H1 (cell line): ENCODE data around the gene RNASE11. TPM values are rescaled to one million over a fixed set of nuclear protein-coding genes. Genes with fewer than 3 reads are reported as not detected.

Experiments used
- CTCF ChIA-PET: fragments of 300-600 bp; sonication (Branson Sonifier 250); formaldehyde crosslinking; loops from one replicate; lab custom pipeline; 2021; ENCODE audit not compliant: partially characterized antibody; lab: Charles Lee
- POLR2A ChIA-PET: fragments of 300-600 bp; sonication (Branson Sonifier 250); formaldehyde crosslinking; loops from one replicate; lab custom pipeline; 2021; ENCODE audit warnings: inconsistent platforms; ENCODE audit not compliant: partially characterized antibody; lab: Charles Lee
- DNase-seq, 2 experiments: peaks; one replicate each; pipeline versions ENCODE4 v3.0.0 to v3.0.0-alpha.2; 2010 to 2022; ENCODE audit warnings: low spot score in 2 of 2, low read depth in 1 of 2, mixed read lengths in 1 of 2
- FAIRE-seq: peaks from 2 replicates; lab custom pipeline; 2011; peaks lifted over from hg19 to GRCh38; lab: Jason Lieb, UNC
- H2AFZ ChIP-seq: 2 replicates; pipeline ENCODE4 v1.8.1; 2012; ENCODE audit warnings: low read length, inconsistent platforms
- H2AK5ac ChIP-seq: 2 replicates; pipeline ENCODE4 v1.6.1; 2013; ENCODE audit warnings: low read depth, low read length
- H2BK120ac ChIP-seq: replicated peaks from 2 replicates; pipeline ENCODE3; 2013; ENCODE audit warnings: low read depth, low read length, inconsistent platforms
- H2BK12ac ChIP-seq: 2 replicates; pipeline ENCODE4 v1.6.1; 2013; ENCODE audit warnings: low read depth, low read length
- H2BK15ac ChIP-seq: 2 replicates; pipeline ENCODE4 v1.6.1; 2013; ENCODE audit warnings: low read length
- H2BK20ac ChIP-seq: 2 replicates; pipeline ENCODE4 v1.6.1; 2013; ENCODE audit warnings: low read length
- H2BK5ac ChIP-seq: 2 replicates; pipeline ENCODE4 v1.6.1; 2013; ENCODE audit warnings: low read depth, low read length
- H3K14ac ChIP-seq: 2 replicates; pipeline ENCODE4 v1.6.1; 2013; ENCODE audit warnings: inconsistent platforms; ENCODE audit not compliant: insufficient read length
- H3K18ac ChIP-seq: 2 replicates; pipeline ENCODE4 v1.6.1; 2013; ENCODE audit warnings: low read length; ENCODE audit errors: extremely low read depth
- H3K23ac ChIP-seq: 2 replicates; pipeline ENCODE4 v1.6.1; 2013; ENCODE audit warnings: inconsistent platforms; ENCODE audit not compliant: insufficient read length
- H3K23me2 ChIP-seq: 2 replicates; pipeline ENCODE4 v1.6.1; 2013; ENCODE audit warnings: low read depth, low read length
- H3K27ac ChIP-seq: 2 replicates; pipeline ENCODE4 v1.6.1; 2011; ENCODE audit warnings: low read depth, low read length, inconsistent platforms
- H3K27me3 ChIP-seq, 4 experiments: replicated peaks in 1 of 4; 1 replicate in 1 of 4; 2 replicates in 3 of 4; pipeline versions ENCODE4 v1.6.1 to v1.8.1; 2011 to 2013; ENCODE audit warnings: low read length in 3 of 4, mild to moderate bottlenecking in 3 of 4, inconsistent platforms in 2 of 4, mixed read lengths in 2 of 4, moderate library complexity in 1 of 4; ENCODE audit not compliant: control insufficient read depth in 3 of 4, insufficient read depth in 3 of 4; ENCODE audit errors: extremely low read depth in 1 of 4
- H3K36me3 ChIP-seq, 4 experiments: 2 replicates each; pipeline versions ENCODE4 v1.6.1 to v1.8.1; 2011 to 2013; ENCODE audit warnings: mild to moderate bottlenecking in 4 of 4, low read length in 3 of 4, moderate library complexity in 2 of 4, control low read depth in 1 of 4, inconsistent platforms in 1 of 4; ENCODE audit not compliant: insufficient read depth in 4 of 4, control insufficient read depth in 2 of 4
- H3K4ac ChIP-seq: replicated peaks from 2 replicates; pipeline ENCODE3; 2013; ENCODE audit warnings: low read length, low read depth, mixed read lengths, inconsistent platforms; ENCODE audit not compliant: insufficient read length
- H3K4me1 ChIP-seq, 4 experiments: replicated peaks in 1 of 4; 1 replicate in 1 of 4; 2 replicates in 3 of 4; pipeline versions ENCODE4 v1.6.1 to v1.8.1; 2011 to 2013; ENCODE audit warnings: low read length in 3 of 4, inconsistent platforms in 2 of 4, mixed read lengths in 1 of 4; ENCODE audit not compliant: insufficient read depth in 4 of 4, control insufficient read depth in 3 of 4
- H3K4me2 ChIP-seq, 2 experiments: 2 replicates each; pipeline versions ENCODE4 v1.6.1 to v1.8.1; 2011 to 2013; ENCODE audit warnings: low read depth in 2 of 2, low read length in 2 of 2, control low read depth in 1 of 2, inconsistent platforms in 1 of 2, mild to moderate bottlenecking in 1 of 2; ENCODE audit not compliant: insufficient read depth in 1 of 2
- H3K4me3 ChIP-seq, 4 experiments: fragments of 200-600, 300-600 bp in 1 of 4; sonication (generic), shearing (Covaris generic), sonication (Bioruptor Twin) in 1 of 4; 2 replicates each; pipeline versions ENCODE4 v1.5.1 to v1.8.1; 2011 to 2016; ENCODE audit warnings: low read length in 4 of 4, low read depth in 3 of 4, control low read depth in 2 of 4, inconsistent platforms in 2 of 4, mild to moderate bottlenecking in 2 of 4, mixed read lengths in 1 of 4, moderate library complexity in 1 of 4; ENCODE audit not compliant: insufficient read depth in 2 of 4; ENCODE audit errors: extremely low read depth in 1 of 4
- H3K56ac ChIP-seq: replicated peaks from 2 replicates; pipeline ENCODE3; 2013; ENCODE audit warnings: low read depth, mild to moderate bottlenecking, mixed read lengths, low read length, inconsistent platforms; ENCODE audit not compliant: insufficient read length
- H3K79me1 ChIP-seq: 2 replicates; pipeline ENCODE4 v1.6.1; 2013; ENCODE audit warnings: low read depth, low read length, control low read depth
- H3K79me2 ChIP-seq, 2 experiments: 2 replicates each; pipeline versions ENCODE4 v1.6.1 to v1.8.1; 2012 to 2013; ENCODE audit warnings: low read length in 2 of 2, mild to moderate bottlenecking in 2 of 2, inconsistent platforms in 1 of 2; ENCODE audit not compliant: insufficient read depth in 2 of 2, control insufficient read depth in 1 of 2
- H3K9ac ChIP-seq, 4 experiments: replicated peaks in 1 of 4; 1 replicate in 1 of 4; 2 replicates in 3 of 4; pipeline versions ENCODE4 v1.6.1 to v1.8.1; 2011 to 2013; ENCODE audit warnings: low read depth in 3 of 4, low read length in 3 of 4, control low read depth in 2 of 4, mild to moderate bottlenecking in 2 of 4, moderate library complexity in 2 of 4, inconsistent platforms in 1 of 4; ENCODE audit errors: extremely low read depth in 1 of 4
- H3K9me3 ChIP-seq, 2 experiments: 2 replicates each; pipeline versions ENCODE4 v1.6.1 to v1.8.1; 2012 to 2013; ENCODE audit warnings: mild to moderate bottlenecking in 2 of 2, moderate library complexity in 2 of 2, control low read depth in 1 of 2, inconsistent platforms in 1 of 2, low read depth in 1 of 2, low read length in 1 of 2, mixed read lengths in 1 of 2; ENCODE audit not compliant: insufficient read depth in 2 of 2
- H4K20me1 ChIP-seq, 2 experiments: replicated peaks in 1 of 2; 2 replicates each; pipeline versions ENCODE3 to v1.8.1; 2011 to 2013; ENCODE audit warnings: inconsistent platforms in 2 of 2, low read length in 2 of 2, mild to moderate bottlenecking in 1 of 2; ENCODE audit not compliant: insufficient read depth in 2 of 2, control insufficient read depth in 1 of 2
- H4K5ac ChIP-seq: 2 replicates; pipeline ENCODE4 v1.6.1; 2013; ENCODE audit warnings: low read length, low read depth, mixed read lengths, inconsistent platforms; ENCODE audit not compliant: insufficient read length
- H4K8ac ChIP-seq: 2 replicates; pipeline ENCODE4 v1.8.0; 2013; ENCODE audit warnings: mild to moderate bottlenecking, moderate library complexity, low read length, inconsistent platforms; ENCODE audit not compliant: insufficient read depth; ENCODE audit errors: extremely low read depth
- H4K91ac ChIP-seq: replicated peaks from 2 replicates; pipeline ENCODE3; 2013; ENCODE audit warnings: low read length, mixed read lengths, inconsistent platforms; ENCODE audit not compliant: insufficient read length
- BCL11A ChIP-seq, 2 experiments: IDR thresholded peaks; one replicate each; pipeline ENCODE4 v1.6.1; 2011; ENCODE audit warnings: low read depth in 2 of 2, low read length in 2 of 2, mild to moderate bottlenecking in 2 of 2
- CBX5 ChIP-seq: fragments of 300-800, 300-1000 bp; sonication (generic); IDR thresholded peaks from 2 replicates; pipeline ENCODE4 v1.7.1; 2016; ENCODE audit warnings: antibody characterized with exemption, low read length, low read depth
- GABPA ChIP-seq: IDR thresholded peaks from 2 replicates; pipeline ENCODE4 v1.6.1; 2011; ENCODE audit warnings: mild to moderate bottlenecking, low read length, moderate library complexity, borderline replicate concordance; ENCODE audit not compliant: insufficient read depth
- PHF8 ChIP-seq: fragments of 200-600 bp; sonication (generic); conservative IDR thresholded peaks from 2 replicates; pipeline ENCODE4 v1.7.1; 2012; ENCODE audit warnings: low read depth, mild to moderate bottlenecking, inconsistent platforms, low read length, moderate library complexity
- POLR2A ChIP-seq, 2 experiments: IDR thresholded peaks; 1 replicate in 1 of 2; 2 replicates in 1 of 2; pipeline ENCODE4 v1.6.1; 2011; ENCODE audit warnings: low read depth in 2 of 2, low read length in 2 of 2, mild to moderate bottlenecking in 2 of 2; ENCODE audit errors: control extremely low read depth in 1 of 2
- POLR2AphosphoS5 ChIP-seq: IDR thresholded peaks from 2 replicates; pipeline ENCODE4 v1.6.1; 2011; ENCODE audit warnings: low read depth, low read length
- RAD21 ChIP-seq, 2 experiments: IDR thresholded peaks in 1 of 2; conservative IDR thresholded peaks in 1 of 2; 2 replicates each; pipeline ENCODE4 v1.6.1; 2011; ENCODE audit warnings: low read depth in 2 of 2, low read length in 2 of 2, improper control_type of control experiment in 1 of 2, inconsistent platforms in 1 of 2, mild to moderate bottlenecking in 1 of 2, moderate library complexity in 1 of 2
- SP4 ChIP-seq: IDR thresholded peaks from 2 replicates; pipeline ENCODE4 v1.6.1; 2012; ENCODE audit warnings: low read length, inconsistent platforms
- SUZ12 ChIP-seq: fragments of 200-600 bp; sonication (generic); IDR thresholded peaks from 2 replicates; pipeline ENCODE4 v1.6.1; 2012; ENCODE audit warnings: mild to moderate bottlenecking, inconsistent platforms, low read length, moderate library complexity, mixed read lengths
- TAF7 ChIP-seq: optimal IDR thresholded peaks from 2 replicates; pipeline ENCODE3; 2011; ENCODE audit warnings: low read depth, mild to moderate bottlenecking, inconsistent platforms, low read length, moderate library complexity, borderline replicate concordance
- TBP ChIP-seq: IDR thresholded peaks from 2 replicates; pipeline ENCODE4 v1.6.1; 2011; ENCODE audit warnings: low read depth, low read length, improper control_type of control experiment
- WGBS, 2 experiments: shearing (Covaris generic) in 1 of 2; methylation state at CpG; one replicate each; pipeline versions ENCODE4 v1.1.6 to v1.1.7; 2013 to 2015; ENCODE audit warnings: low lambda C conversion rate in 2 of 2, mixed read lengths in 2 of 2, inconsistent platforms in 1 of 2, low coverage in 1 of 2, missing lambda C conversion rate in 1 of 2; ENCODE audit not compliant: insufficient replicate concordance in 2 of 2, insufficient coverage in 1 of 2, insufficient read length in 1 of 2; ENCODE audit errors: extremely low coverage in 1 of 2, missing lambda C conversion rate in 1 of 2; 5-methylcytosine and 5-hydroxymethylcytosine counted together
- polyA plus RNA-seq, 7 experiments: library from polyadenylated mRNA; depleted of rRNA in 3 of 7; stranded (reverse) in 5 of 7; unstranded in 2 of 7; fragments of >200 nt in 5 of 7; fragments of 200-250 nt in 2 of 7; gene quantifications; 1 replicate in 5 of 7; 2 replicates in 1 of 7; 4 replicates in 1 of 7; pipeline versions ENCODE4 v1.2.1 to v1.2.3, GENCODE V29; 2011 to 2013; ENCODE audit warnings: missing spikeins in 2 of 7, mixed read lengths in 2 of 7
- total RNA-seq: library from RNA; stranded (reverse); fragmentation: NEBNext Ultra II Directional; extraction: Animal tissue kit (Norgen Biotek cat#: 25700); gene quantifications from 2 replicates; pipeline ENCODE4 v1.2.1, GENCODE V29; 2021

Gene RNASE11
- total and polyA plus RNA-seq, 2 of the 8 experiments (the other 6 are each of a cell fraction or from before 2014, with no cell fraction given) = not detected

DNA sequence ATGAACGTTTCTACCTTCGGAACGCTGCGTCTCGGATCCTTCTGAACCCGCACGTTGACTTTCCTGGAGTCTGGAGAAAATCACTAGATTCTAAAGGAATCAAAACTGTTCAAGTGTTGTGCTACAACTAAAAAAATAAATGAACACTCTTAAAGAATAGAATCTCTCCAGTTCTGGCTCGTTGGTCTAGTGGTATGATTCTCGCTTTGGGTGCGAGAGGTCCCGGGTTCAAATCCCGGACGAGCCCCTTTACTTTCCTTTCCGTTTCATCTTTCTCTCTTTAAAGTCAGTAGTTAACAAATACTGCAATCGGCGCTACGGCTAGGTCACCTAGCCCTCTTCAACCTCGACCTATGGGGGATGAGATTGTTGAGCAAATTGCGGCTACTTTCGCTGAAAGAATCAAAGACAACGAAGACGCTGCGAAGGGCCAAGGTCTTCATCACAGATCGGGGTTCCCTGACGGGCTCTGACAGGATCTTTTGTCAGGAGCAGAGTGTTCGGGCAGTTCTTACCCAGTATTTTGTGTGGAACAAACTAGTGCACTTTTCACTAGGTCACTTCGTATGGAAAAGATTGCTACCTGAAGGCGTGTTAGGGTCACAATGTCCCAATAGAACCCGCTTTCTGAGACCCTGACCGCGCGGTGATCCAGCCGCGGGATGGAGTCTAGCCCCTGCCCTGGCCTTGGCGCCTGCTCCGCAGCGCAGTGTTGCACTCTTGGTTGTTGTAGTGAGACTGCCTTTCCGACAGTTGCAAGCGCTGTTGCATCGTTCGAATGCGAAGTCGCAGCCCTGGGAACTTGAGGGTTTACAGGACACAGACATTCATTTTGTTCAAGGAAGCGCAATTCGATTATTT lies 45.3 kb upstream of the RNASE11 start:
- Histone ChIP-seq H2AFZ (no peak overlapping the region; the same call in 1 of the 2 replicates), H3K4me2 (peak overlapping the region; percentile 86 to 91), H3K79me2 (no peaks in the 10 kb centered on the region), H4K20me1 (no peaks in the 10 kb centered on the region), H4K5ac (no peak overlapping the region), H3K9me3 (no peaks in the 10 kb centered on the region), H3K18ac (no peak overlapping the region), H3K79me1 (no peaks in the 10 kb centered on the region), H2BK20ac (no peak overlapping the region), H2BK120ac (no peak overlapping the region), H3K4me1 (peaks cover 0 to 5% (median 0%) of the 10 kb centered on the region in 4 experiments; a peak in 1 of 7 replicates), H3K23ac (no peak overlapping the region), H3K36me3 (no peaks in the 10 kb centered on the region), H2BK5ac (no peak overlapping the region), H4K91ac (no peak overlapping the region), H2AK5ac (no peak overlapping the region), H3K27ac (no peak overlapping the region), H3K23me2 (peaks cover 22% of the 10 kb centered on the region), H2BK15ac (no peak overlapping the region), H3K9ac (peak overlapping the region in 1 of 4 experiments; percentile 49; a peak in 3 of 7 replicates), H3K4me3 (peak overlapping the region; percentile 76 to 96 (median 88)), H3K4ac (no peak overlapping the region), H3K14ac (no peak overlapping the region), H4K8ac (no peak overlapping the region), H3K27me3 (peaks cover 0 to 12% (median 3%) of the 10 kb centered on the region in 4 experiments; a peak in 3 of 7 replicates), H3K56ac (no peak overlapping the region), H2BK12ac (no peak overlapping the region)
- ChIA-PET POLR2A (interaction anchor here (0.9 to 1.1 kb wide), 2 partner anchors 7 to 13 kb away, joined by 3 to 4 read pairs; no protein-coding TSS in a partner anchor), CTCF (interaction anchor here (0.7 to 3.1 kb wide), 8 partner anchors 10 to 58 kb away, joined by 3 to 16 read pairs (median 8); no protein-coding TSS in a partner anchor)
- 2% methylated on average over 45 of the region's 45 CpGs; no CpG with 5 or more reads in 1 of the 2 experiments for WGBS, 2 experiments
- DNase-seq (peak; percentile 82 to 87), FAIRE-seq (peak; percentile 94)
- TF ChIP-seq GABPA = no peak
- TF ChIP-seq BCL11A (IDR thresholded peaks at IDR 0.05; ENCODE audit: low read depth in 2 of 2, low read length in 2 of 2) = no peak
- TF ChIP-seq SP4 = no peak
- TF ChIP-seq TAF7 = peak; percentile 69
- peak; percentile 99 for TF ChIP-seq TBP
- no peak for TF ChIP-seq SUZ12
- no peak for TF ChIP-seq PHF8
- TF ChIP-seq RAD21 (IDR thresholded peaks at IDR 0.05 in 1 of 2, conservative IDR thresholded peaks at IDR 0.05 in 1 of 2; ENCODE audit: low read depth in 2 of 2, low read length in 2 of 2) = no peak; a peak in 2 of 4 replicates
- no peak for TF ChIP-seq CBX5
- no peak for TF ChIP-seq POLR2AphosphoS5
- TF ChIP-seq POLR2A (IDR thresholded peaks at IDR 0.05; ENCODE audit: control extremely low read depth in 1 of 2, low read depth in 2 of 2, low read length in 2 of 2) = no peak
